Fibroblast of pulmonary artery (primary cell): ENCODE results near the gene RHBDF2.

ENCODE experiments used
- DNase-seq: peaks from one replicate; pipeline ENCODE4 v3.0.0-alpha.2; 2010; ENCODE audit warnings: low read depth
- H3K4me3 ChIP-seq: replicated peaks from 2 replicates; pipeline ENCODE4 v1.5.1; 2011; ENCODE audit warnings: low read depth, mild to moderate bottlenecking, control low read depth, low read length, moderate library complexity
- CTCF ChIP-seq: IDR thresholded peaks from 2 replicates; pipeline ENCODE4 v1.5.1; 2011; ENCODE audit warnings: mild to moderate bottlenecking, control low read depth, low read length, inconsistent platforms; ENCODE audit errors: missing control alignments

Gene RHBDF2

GRCh38 chr17:76442341-76443338 lies 58.6 kb downstream of the RHBDF2 start:
- peak; percentile 55 for DNase-seq
- no peak for TF ChIP-seq CTCF
- no peak overlapping the region for H3K4me3 ChIP-seq

- no peak for DNase-seq
- H3K4me3 ChIP-seq: no peak overlapping the region
- TF ChIP-seq CTCF: no peak
These were observed 59.4 kb downstream of the RHBDF2 start for GRCh38 chr17:76441686-76442340.

- H3K4me3 ChIP-seq: no peak overlapping the region
- TF ChIP-seq CTCF: no peak
- no peak for DNase-seq
These were observed 60.4 kb downstream of the RHBDF2 start for GRCh38 chr17:76440751-76441362.

GRCh38 chr17:76439314-76439928 lies 61.8 kb downstream of the RHBDF2 start:
- DNase-seq: no peak
- TF ChIP-seq CTCF: no peak
- H3K4me3 ChIP-seq: no peak overlapping the region

GRCh38 chr17:76438906-76439305 lies 62.3 kb downstream of the RHBDF2 start:
- H3K4me3 ChIP-seq: no peak overlapping the region
- no peak for TF ChIP-seq CTCF
- DNase-seq: no peak

- no peak overlapping the region for H3K4me3 ChIP-seq
- no peak for DNase-seq
- TF ChIP-seq CTCF: no peak
These were observed 63.5 kb downstream of the RHBDF2 start for GRCh38 chr17:76437467-76438402.
